Left ventricle myocardium superior (tissue), 1 donor: ENCODE results near the gene SIGLEC8. TPM values are rescaled to one million over a fixed set of nuclear protein-coding genes. Genes with fewer than 3 reads are reported as not detected.
"Not testable (repeated sequence)": the region's sequence is repeated elsewhere in the genome, so short reads cannot be mapped to it uniquely, and the experiment has no call there.

Experiments used
- ATAC-seq: fragments of 200-7000 bp; cut with Tn5 transposase; one replicate; pipeline ENCODE4 v1.9.1; 2020; ENCODE audit warnings: mild to moderate bottlenecking, moderate library complexity
- DNase-seq: peaks from one replicate; pipeline ENCODE4 v3.0.0-alpha.2; 2020
- intact Hi-C: fragments of 100-400 bp; cut with micrococcal nuclease; formaldehyde crosslinking; loops from one replicate; pipeline ENCODE4 v1.11.0; 2022
- total RNA-seq: library from RNA; stranded (reverse); fragmentation: NEBNext Ultra II Directional; extraction: Animal tissue kit (Norgen Biotek cat#: 25700); gene quantifications from one replicate; pipeline ENCODE4 v1.2.1, GENCODE V29; 2021
- donor health status: DM: no; HTN: yes; CAD: no; lungs with severe emphysema.

SIGLEC8 gene
- total RNA-seq, 1 donor from 2014 or later: 0.15 TPM

DNA sequence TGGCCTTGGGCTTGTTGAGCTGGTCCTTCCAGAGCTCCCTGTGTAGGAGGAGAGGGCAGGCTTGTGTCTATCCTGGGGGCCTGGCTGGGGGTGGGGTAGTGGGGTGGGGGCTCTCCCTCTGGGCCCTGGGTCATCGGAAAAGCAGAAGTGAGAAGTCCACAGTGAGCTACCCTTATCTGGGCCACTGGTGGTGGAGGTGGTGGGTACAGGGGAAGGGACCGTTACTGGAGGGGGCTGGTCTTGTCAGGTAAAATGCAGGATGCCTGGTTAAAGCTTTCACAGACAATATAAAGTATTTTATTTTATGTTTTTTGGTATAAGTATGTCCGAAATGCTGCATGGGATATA lies 40.5 kb downstream of the SIGLEC8 start:
- intact Hi-C loops: no loop called here
- DNase-seq (no peak), ATAC-seq (no peak)

DNA sequence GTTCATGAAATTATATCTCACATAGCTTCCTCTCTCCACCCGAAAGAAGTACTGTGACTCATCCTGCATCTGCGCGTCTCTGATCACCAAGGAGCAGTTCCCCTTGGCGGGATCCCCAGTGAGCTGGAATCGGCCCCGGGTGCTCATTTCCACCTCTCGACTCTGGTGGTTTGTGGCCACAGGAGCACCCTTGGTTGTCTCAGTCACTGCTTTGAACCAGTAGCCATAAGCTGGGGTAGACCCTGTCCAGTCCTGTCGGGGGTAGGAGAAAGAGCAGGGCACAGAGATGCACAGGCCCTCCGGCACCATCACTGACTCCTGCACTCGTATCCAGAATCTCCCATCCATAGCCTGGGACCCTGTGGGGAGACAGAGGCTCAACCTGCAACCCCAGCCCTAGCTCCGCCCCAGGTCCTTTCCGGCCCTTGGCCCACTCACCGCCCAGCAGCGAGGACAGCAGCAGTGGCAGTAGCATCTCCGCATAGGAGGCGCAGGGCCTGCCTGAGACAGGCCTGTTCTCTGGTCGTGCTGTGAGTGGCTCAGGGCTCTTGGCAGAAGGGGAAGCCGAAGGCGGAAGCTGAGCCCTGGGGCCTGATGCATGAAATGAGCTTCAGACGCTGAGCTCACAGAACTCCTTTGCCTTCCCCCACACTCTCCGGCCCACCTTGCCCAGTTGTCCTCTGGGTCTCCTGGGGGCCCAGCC lies 41.0 kb downstream of the SIGLEC8 start, which contains the start of gene SIGLEC10:
Gene SIGLEC10 (minus strand): TSS at position 536 of the 703 bp plus-strand sequence. CDS start 61 bp downstream, at position 475.
- ATAC-seq (peak; percentile 65), DNase-seq (peak; percentile 61)
- intact Hi-C loops: no loop called here

DNA sequence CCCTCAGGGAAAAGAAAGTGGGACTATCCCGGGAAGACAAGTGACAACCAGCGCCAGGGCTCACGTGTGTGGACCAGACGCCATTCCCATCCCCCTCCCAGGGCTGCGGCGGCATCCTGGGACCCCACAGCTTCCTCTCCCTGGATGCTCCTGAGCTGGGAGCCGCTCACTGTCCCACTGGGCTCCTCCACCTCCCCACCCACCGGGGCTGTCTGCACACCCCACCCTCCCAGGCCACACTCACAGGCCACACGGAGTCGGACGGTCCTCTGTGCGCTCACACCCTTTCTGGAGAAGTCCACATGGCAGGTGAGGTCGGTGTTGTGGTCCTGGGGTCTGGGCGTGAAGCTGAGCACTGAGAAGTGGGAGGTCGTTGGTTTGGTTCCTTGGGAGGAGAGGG lies 41.8 kb downstream of the SIGLEC8 start:
- ATAC-seq, DNase-seq, intact Hi-C loops: not testable (repeated sequence)

DNA sequence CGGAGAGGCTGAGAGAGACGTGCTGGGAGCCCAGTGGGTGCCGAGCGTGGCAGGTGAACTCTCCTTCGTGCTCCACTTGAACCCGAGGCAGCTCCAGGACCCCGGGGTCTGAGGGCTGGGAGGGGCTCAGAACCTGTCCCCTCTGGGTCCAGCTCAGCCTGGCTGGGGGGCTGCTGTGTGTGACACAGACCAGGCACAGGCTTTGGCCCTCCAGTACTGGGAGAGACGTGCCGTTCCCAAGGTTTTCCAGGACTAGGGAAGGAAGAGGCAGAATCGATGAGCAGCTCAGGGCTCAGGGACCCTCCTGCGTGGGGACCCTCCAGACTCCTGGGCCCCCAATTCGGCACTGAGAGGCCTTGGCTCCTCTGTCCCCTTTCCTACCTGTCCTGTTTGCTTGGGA lies 43.1 kb downstream of the SIGLEC8 start:
- ATAC-seq (no peak), DNase-seq (no peak)
- intact Hi-C loops: no loop called here

DNA sequence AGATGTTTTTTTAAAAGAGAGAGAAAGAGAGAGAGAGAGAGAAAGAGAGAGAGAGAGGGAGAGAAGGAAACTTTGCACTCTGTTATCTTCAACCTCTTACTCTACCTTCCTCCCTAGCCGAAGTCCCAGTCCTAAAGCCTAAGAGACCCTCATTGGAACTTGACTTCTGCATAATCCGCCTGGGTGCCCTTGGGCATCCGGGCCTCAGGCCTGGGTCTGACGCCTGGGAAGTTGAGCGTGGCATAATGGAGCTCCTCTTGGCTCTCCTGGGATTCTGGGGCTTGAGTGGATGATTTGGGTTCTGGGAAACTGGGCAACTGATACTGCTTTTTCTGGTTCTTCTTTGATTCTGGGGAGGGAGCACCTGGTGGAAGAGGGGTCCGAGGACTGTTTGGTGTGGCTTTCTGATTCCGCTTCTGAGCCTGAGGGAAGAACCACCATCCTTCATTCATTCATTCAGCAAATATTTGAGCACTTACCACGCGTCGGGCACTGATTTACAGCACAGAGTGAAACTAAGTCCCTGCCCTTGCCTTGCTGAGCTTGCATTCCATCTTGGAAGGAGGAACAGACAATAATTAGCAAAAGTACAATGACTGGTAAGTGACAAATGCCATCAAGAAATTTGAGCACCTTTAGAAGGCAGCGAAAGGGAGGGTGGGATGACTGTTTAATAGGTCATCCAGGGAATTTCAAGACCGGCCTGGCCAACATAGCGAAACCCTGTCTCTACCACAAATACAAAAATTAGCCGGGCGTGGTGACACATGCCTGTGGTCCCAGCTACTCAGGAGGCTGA lies 47.1 kb downstream of the SIGLEC8 start:
- no peak for ATAC-seq
- no peak for DNase-seq
- intact Hi-C loops: no loop called here

DNA sequence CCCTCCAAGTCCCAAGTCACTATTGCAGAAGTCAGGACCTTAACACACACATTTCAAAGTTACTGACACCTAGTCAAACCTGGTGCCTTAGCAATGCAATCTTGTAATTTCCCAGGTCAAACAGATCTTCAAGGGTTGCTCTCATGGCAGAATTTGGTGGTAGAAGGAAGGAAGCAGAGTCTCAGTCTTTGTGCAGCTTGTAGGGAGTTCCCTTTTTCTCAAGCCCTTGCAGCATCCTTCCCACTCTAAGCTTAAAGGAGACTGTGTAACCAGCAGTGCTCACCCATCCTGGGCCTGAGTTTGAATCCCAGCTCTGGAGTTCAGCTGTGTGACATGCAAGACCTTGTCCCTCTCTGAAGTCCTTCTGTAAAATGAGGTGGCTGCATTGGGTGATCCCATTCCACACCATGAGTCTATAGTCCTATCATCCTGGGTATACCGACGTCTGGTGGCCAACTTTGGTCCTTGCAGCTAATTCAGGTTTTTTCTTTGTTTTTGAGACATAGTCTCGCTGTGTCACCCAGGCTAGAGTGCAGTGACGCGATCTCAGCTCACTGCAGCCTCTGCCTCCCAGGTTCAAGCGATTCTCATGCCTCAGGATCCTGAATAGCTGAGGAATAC lies 50.6 kb downstream of the SIGLEC8 start:
- no peak for DNase-seq
- no peak for ATAC-seq
- intact Hi-C loops: no loop called here

DNA sequence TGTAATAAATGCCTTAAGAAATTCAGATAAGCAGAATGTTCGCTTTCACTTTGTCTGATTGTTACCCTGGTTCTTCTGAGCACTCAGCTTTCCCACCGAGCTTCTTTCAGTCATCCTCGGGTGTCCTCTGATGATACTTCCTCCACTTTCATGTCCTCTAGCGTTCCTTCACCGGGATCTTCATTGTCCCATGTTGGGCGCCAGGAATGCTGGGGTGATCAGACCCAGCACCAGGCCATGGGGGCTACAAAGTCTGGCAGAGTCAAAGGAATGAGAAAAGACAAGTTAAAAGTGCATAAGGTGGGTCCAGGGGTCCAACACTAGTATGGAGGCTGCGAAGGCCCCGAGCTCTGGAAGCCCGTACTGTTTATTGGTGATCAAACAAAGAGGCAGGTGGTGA lies 56.1 kb downstream of the SIGLEC8 start:
- no peak for ATAC-seq
- intact Hi-C loops: no loop called here
- no peak for DNase-seq

Other genes starting within 250 kb of the SIGLEC8 start
- gene CD33, start 233.4 kb downstream of the SIGLEC8 start, total RNA-seq: 4.4 TPM
- gene SIGLECL1, start 207.4 kb downstream of the SIGLEC8 start, total RNA-seq: not detected
- gene IGLON5, start 146.8 kb downstream of the SIGLEC8 start, total RNA-seq: not detected
- gene VSIG10L, start 116.3 kb downstream of the SIGLEC8 start, total RNA-seq: 0.77 TPM
- gene ETFB, start 92.1 kb downstream of the SIGLEC8 start, total RNA-seq: 448 TPM
- not detected for gene CLDND2, start 89.5 kb downstream of the SIGLEC8 start, total RNA-seq
- gene NKG7, start 85.8 kb downstream of the SIGLEC8 start, total RNA-seq: 0.99 TPM
- not detected for gene LIM2, start 70.5 kb downstream of the SIGLEC8 start, total RNA-seq
- gene C19orf84, start 67.9 kb downstream of the SIGLEC8 start, total RNA-seq: not detected
- gene SIGLEC10, start 40.8 kb downstream of the SIGLEC8 start, total RNA-seq: 0.40 TPM
- not detected for gene CEACAM18, start 20.1 kb upstream of the SIGLEC8 start, total RNA-seq
- gene SIGLEC12, start 43.3 kb upstream of the SIGLEC8 start, total RNA-seq: not detected
- gene SIGLEC6, start 73.2 kb upstream of the SIGLEC8 start, total RNA-seq: 0.32 TPM
- gene ZNF175, start 112.8 kb upstream of the SIGLEC8 start, total RNA-seq: 10.7 TPM
- gene SIGLEC5, start 171.9 kb upstream of the SIGLEC8 start, total RNA-seq: 0.84 TPM
- gene SIGLEC14, start 188.4 kb upstream of the SIGLEC8 start, total RNA-seq: 0.94 TPM
- gene SPACA6, start 234.9 kb upstream of the SIGLEC8 start, total RNA-seq: 13.9 TPM